C4-2B (cell line): ENCODE measurements around the gene MOB2.

ENCODE experiments used
- H3K27ac ChIP-seq: fragments of 450-650 bp; 2 replicates; pipeline ENCODE4 v1.5.1; 2017
- CTCF ChIP-seq: fragments of 450-650 bp; conservative IDR thresholded peaks from 2 replicates; pipeline ENCODE4 v1.5.1; 2017; ENCODE audit warnings: mild to moderate bottlenecking
- ZFX ChIP-seq: fragments of 450-650 bp; IDR thresholded peaks from 2 replicates; pipeline ENCODE4 v1.6.1; 2017

MOB2 gene

GRCh38 chr11:1478011-1478410 lies 8.6 kb downstream of the MOB2 start:
- TF ChIP-seq CTCF (no peak), ZFX (no peak)

GRCh38 chr11:1476940-1477736 lies 9.4 kb downstream of the MOB2 start:
- TF ChIP-seq ZFX: no peak
- TF ChIP-seq CTCF: no peak
- no peak overlapping the region for H3K27ac ChIP-seq

More at GRCh38 chr11:1478011-1478410, 8.6 kb downstream of the MOB2 start:
- no peak overlapping the region for H3K27ac ChIP-seq

GRCh38 chr11:1475841-1476240 lies 10.7 kb downstream of the MOB2 start:
- TF ChIP-seq CTCF: no peak
- TF ChIP-seq ZFX: no peak
- no peak overlapping the region for H3K27ac ChIP-seq

- TF ChIP-seq ZFX: no peak
- TF ChIP-seq CTCF: no peak
- no peak overlapping the region for H3K27ac ChIP-seq
These were observed 12.8 kb downstream of the MOB2 start for GRCh38 chr11:1473786-1474185.

GRCh38 chr11:1473011-1473628 lies 13.5 kb downstream of the MOB2 start:
- no peak for TF ChIP-seq CTCF
- no peak for TF ChIP-seq ZFX
- H3K27ac ChIP-seq: no peak overlapping the region

- TF ChIP-seq ZFX: no peak
- TF ChIP-seq CTCF: no peak
- H3K27ac ChIP-seq: no peak overlapping the region
These were observed 14.2 kb downstream of the MOB2 start for GRCh38 chr11:1472180-1473005.

- TF ChIP-seq CTCF: no peak
- no peak for TF ChIP-seq ZFX
- no peak overlapping the region for H3K27ac ChIP-seq
These were observed 14.8 kb downstream of the MOB2 start for GRCh38 chr11:1471736-1472135.
